Measurements from ENCODE around the gene PNLIPRP2. TPM values are rescaled to one million over a fixed set of nuclear protein-coding genes. Genes with fewer than 3 reads are reported as not detected.

Gene PNLIPRP2
- total RNA-seq, 1 experiment from 2014 or later, result 1.1 TPM

DNA sequence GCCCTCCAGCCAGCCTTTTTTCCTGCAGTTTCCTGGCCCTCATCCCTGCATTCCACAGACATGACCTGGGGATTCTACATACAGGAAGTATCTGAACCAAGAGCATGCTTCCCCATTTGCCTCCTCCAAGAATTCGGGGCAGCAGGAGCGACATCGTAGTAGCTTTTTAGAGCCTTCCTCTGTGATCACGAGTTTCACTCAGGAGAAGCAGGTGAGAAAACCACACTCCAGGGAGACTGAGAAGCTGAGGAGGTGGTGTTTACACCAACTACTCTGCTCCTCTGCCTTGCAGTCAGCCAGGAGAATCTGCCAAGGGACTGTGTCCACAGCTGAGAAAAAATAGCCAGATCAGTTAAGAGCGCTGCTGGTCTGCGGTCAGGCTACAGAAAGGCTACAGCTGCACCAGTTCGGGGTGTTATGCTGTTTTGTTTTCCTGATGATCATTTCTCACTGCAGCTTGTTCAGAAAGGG, 67.5 kb downstream of the PNLIPRP2 start:
- RAD21 ChIA-PET (ENCODE audit: low non-redundant PET in 1 of 2, low total read pairs in 2 of 2, uncharacterized antibody in 2 of 2, unreplicated experiment in 2 of 2), result no interaction called here
- Histone ChIP-seq H3K9me3 (ENCODE audit: control insufficient read depth in 1 of 2, insufficient read depth in 1 of 2, low read depth in 1 of 2, low read length in 2 of 2) (no peaks in the 10 kb centered on the region), H3K9me2 (ENCODE audit: insufficient read depth) (no peaks in the 10 kb centered on the region), H3K27ac (ENCODE audit: low read depth, low read length) (no peak overlapping the region), H3K4me2 (ENCODE audit: low read length) (no peak overlapping the region), H3K4me3 (replicated peaks in 1 of 2; ENCODE audit: low read depth in 1 of 2, low read length in 2 of 2) (no peak overlapping the region), H2AFZ (ENCODE audit: low read depth, low read length, poor library complexity, severe bottlenecking) (no peak overlapping the region), H3K36me3 (ENCODE audit: control insufficient read depth in 1 of 2, insufficient read depth in 2 of 2, low read length in 2 of 2) (peaks cover 0 to 3% of the 10 kb centered on the region in 2 experiments; a peak in 1 of 4 replicates), H3K79me2 (ENCODE audit: insufficient read depth, low read length) (no peaks in the 10 kb centered on the region), H3K9ac (ENCODE audit: low read length) (no peak overlapping the region), H4K20me1 (ENCODE audit: insufficient read depth) (no peaks in the 10 kb centered on the region), H3K27me3 (ENCODE audit: insufficient read depth, low read length) (no peaks in the 10 kb centered on the region), H3K4me1 (ENCODE audit: control insufficient read depth in 1 of 2, insufficient read depth in 2 of 2, low read length in 2 of 2) (no peaks in the 10 kb centered on the region)
- ATAC-seq (no peak), DNase-seq (ENCODE audit: low read depth, low spot score) (no peak)
- TF ChIP-seq, protein P1, sequence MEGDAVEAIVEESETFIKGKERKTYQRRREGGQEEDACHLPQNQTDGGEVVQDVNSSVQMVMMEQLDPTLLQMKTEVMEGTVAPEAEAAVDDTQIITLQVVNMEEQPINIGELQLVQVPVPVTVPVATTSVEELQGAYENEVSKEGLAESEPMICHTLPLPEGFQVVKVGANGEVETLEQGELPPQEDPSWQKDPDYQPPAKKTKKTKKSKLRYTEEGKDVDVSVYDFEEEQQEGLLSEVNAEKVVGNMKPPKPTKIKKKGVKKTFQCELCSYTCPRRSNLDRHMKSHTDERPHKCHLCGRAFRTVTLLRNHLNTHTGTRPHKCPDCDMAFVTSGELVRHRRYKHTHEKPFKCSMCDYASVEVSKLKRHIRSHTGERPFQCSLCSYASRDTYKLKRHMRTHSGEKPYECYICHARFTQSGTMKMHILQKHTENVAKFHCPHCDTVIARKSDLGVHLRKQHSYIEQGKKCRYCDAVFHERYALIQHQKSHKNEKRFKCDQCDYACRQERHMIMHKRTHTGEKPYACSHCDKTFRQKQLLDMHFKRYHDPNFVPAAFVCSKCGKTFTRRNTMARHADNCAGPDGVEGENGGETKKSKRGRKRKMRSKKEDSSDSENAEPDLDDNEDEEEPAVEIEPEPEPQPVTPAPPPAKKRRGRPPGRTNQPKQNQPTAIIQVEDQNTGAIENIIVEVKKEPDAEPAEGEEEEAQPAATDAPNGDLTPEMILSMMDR (IDR thresholded peaks at IDR 0.05 in 2 of 3, conservative IDR thresholded peaks at IDR 0.05 in 1 of 3; ENCODE audit: borderline replicate concordance in 1 of 3, insufficient read depth in 1 of 3, low read depth in 2 of 3, low read length in 2 of 3), result no peak
- TF ChIP-seq SP1 (IDR thresholded peaks at IDR 0.05; ENCODE audit: low read depth) (no peak), RAD21 (IDR thresholded peaks at IDR 0.05; ENCODE audit: low read depth) (no peak), SRF (IDR thresholded peaks at IDR 0.05; ENCODE audit: low read depth) (no peak), TCF7L2 (IDR thresholded peaks at IDR 0.05; ENCODE audit: borderline replicate concordance, extremely low read depth, insufficient read depth, insufficient read length) (no peak), CBX3 (IDR thresholded peaks at IDR 0.05; ENCODE audit: low read depth) (no peak), ZNF274 (IDR thresholded peaks at IDR 0.05; ENCODE audit: low read depth, low read length) (no peak), EZH2phosphoT487 (IDR thresholded peaks at IDR 0.05; ENCODE audit: borderline replicate concordance) (no peak), ELF1 (IDR thresholded peaks at IDR 0.05; ENCODE audit: borderline replicate concordance, low read depth) (no peak), POLR2A (IDR thresholded peaks at IDR 0.05; ENCODE audit: borderline replicate concordance, extremely low read depth, insufficient read depth, insufficient read length) (no peak), SIN3A (IDR thresholded peaks at IDR 0.05; ENCODE audit: low read depth) (no peak), ZFX (IDR thresholded peaks at IDR 0.05) (no peak)
- TF ChIP-seq, protein P2, sequence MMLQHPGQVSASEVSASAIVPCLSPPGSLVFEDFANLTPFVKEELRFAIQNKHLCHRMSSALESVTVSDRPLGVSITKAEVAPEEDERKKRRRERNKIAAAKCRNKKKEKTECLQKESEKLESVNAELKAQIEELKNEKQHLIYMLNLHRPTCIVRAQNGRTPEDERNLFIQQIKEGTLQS (IDR thresholded peaks at IDR 0.05), result no peak
- BruUV-seq (replicated peaks), result no TSS peak
- CTCF ChIA-PET, result interaction anchor here (1.9 kb wide), 1 partner anchor 100 kb away, joined by 5 read pairs; no protein-coding TSS in a partner anchor
- intact Hi-C loops (cut with micrococcal nuclease), result no loop called here
- POLR2A ChIA-PET, result no interaction called here

All from HCT116 (cell line).